ENCODE data around the gene CBX8.

GRCh38 chr17:79837888-79838521, 41.1 kb upstream of the CBX8 start:
- TF ChIP-seq POLR2A (IDR thresholded peaks at IDR 0.05; ENCODE audit: low read length) (no peak), GATA1 (IDR thresholded peaks at IDR 0.05; ENCODE audit: low read depth, low read length) (no peak)

Measured in erythroblast (primary cell).